Motor neuron (in vitro differentiated cells): ENCODE measurements around the gene TDRD9. TPM values are rescaled to one million over a fixed set of nuclear protein-coding genes. Genes with fewer than 3 reads are reported as not detected.
A peak's percentile ranks its signal among the peaks of the same experiment; 100 is the strongest.

ENCODE experiments used
- ATAC-seq, 8 experiments: fragments of 200-7000 bp; cut with Tn5 transposase; replicated peaks in 6 of 8; 2 replicates each; pipeline ENCODE4 v1.8.0; 2021; ENCODE audit warnings: mild to moderate bottlenecking in 8 of 8, moderate library complexity in 8 of 8
- H3K27ac ChIP-seq, 2 donors: fragments of 250-450 bp; sonication (Bioruptor Pico); 2 replicates each; pipeline ENCODE4 v1.9.0; 2021; ENCODE audit warnings: antibody characterized with exemption in 2 of 2, mild to moderate bottlenecking in 2 of 2, moderate library complexity in 1 of 2
- H3K4me1 ChIP-seq, 2 donors: fragments of 250-450 bp; sonication (Bioruptor Pico); replicated peaks in 1 of 2; 2 replicates each; pipeline ENCODE4 v1.6.1; 2021; ENCODE audit warnings: antibody characterized with exemption in 2 of 2, mild to moderate bottlenecking in 2 of 2, moderate library complexity in 1 of 2
- H3K4me3 ChIP-seq, 5 donors: fragments of 250-450 bp; sonication (Bioruptor Pico); 2 replicates each; pipeline ENCODE4 v1.9.0; 2021; ENCODE audit warnings: antibody characterized with exemption in 5 of 5, mild to moderate bottlenecking in 5 of 5, moderate library complexity in 4 of 5
- WGBS, 10 experiments: fragments of 450-650 bp; shearing (Covaris generic); methylation state at CpG; one replicate each; pipeline ENCODE4 v1.0.0; 2022; 5-methylcytosine and 5-hydroxymethylcytosine counted together
- in situ Hi-C, 9 experiments: fragments of 400-800 bp; cut with MboI; loops; one replicate each; pipeline ENCODE4 v1.15.0; 2021; ENCODE audit warnings: low sequenced_read_pairs in 9 of 9, low pct_unique_long_range_greater_than_20kb in 2 of 9; ENCODE audit not compliant: unreplicated experiment in 9 of 9
- total RNA-seq, 8 experiments: library from RNA; unstranded; fragments of 300-600 nt; gene quantifications; 2 replicates each; pipeline versions ENCODE4 v1.2.3 to v1.2.4, GENCODE V29; 2022

TDRD9 gene
- total RNA-seq, 8 experiments from 2014 or later = 0.33 TPM; not detected in 7

- no peak for ATAC-seq
- Histone ChIP-seq H3K4me3 (no peak overlapping the region), H3K4me1 (no peaks in the 10 kb centered on the region), H3K27ac (no peak overlapping the region)
- in situ Hi-C loops = no loop called here
- WGBS, 10 experiments = 0 to 83% (median 13%) methylated on average over 1 to 5 of the region's 5 CpGs; no CpG with 5 or more reads in 3 of the 10 experiments
These were observed 111.0 kb downstream of the TDRD9 start for GRCh38 chr14:104039214-104039613.

DNA sequence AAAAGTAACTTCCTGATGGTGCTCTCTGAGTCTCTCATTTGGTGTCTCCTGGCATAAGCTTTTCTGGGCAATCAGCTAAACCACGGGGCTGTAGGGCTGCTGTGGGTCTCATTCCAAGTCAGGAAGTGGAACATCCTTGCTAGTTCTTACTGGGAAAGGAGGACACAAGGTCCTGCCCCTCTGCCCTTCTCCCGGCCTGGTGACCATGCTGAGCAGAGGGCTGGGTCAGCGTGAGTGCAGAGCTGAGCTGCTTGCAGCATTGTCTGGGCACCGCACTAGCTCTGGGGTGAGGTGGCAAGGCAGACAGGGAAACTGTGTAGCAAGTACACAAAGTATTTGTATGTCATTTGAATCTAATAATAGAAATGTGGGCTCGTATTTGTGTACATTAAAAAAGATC, 112.3 kb downstream of the TDRD9 start:
- WGBS, 10 experiments = 18 to 100% (median 40%) methylated on average over 1 to 5 of the region's 5 CpGs; no CpG with 5 or more reads in 2 of the 10 experiments
- Histone ChIP-seq H3K4me1 (no peaks in the 10 kb centered on the region), H3K4me3 (no peak overlapping the region), H3K27ac (no peak overlapping the region)
- no peak for ATAC-seq
- in situ Hi-C loops = no loop called here

- in situ Hi-C loops = no loop called here
- no peak overlapping the region for H3K27ac ChIP-seq
- peak in 3 of 8 experiments; percentile 59 to 90 (median 81) for ATAC-seq
- no peaks in the 10 kb centered on the region for H3K4me1 ChIP-seq
- WGBS, 10 experiments = 15 to 100% (median 71%) methylated on average over 1 to 6 of the region's 6 CpGs
- no peak overlapping the region for H3K4me3 ChIP-seq
These were observed 113.3 kb downstream of the TDRD9 start for GRCh38 chr14:104041430-104042104.

DNA sequence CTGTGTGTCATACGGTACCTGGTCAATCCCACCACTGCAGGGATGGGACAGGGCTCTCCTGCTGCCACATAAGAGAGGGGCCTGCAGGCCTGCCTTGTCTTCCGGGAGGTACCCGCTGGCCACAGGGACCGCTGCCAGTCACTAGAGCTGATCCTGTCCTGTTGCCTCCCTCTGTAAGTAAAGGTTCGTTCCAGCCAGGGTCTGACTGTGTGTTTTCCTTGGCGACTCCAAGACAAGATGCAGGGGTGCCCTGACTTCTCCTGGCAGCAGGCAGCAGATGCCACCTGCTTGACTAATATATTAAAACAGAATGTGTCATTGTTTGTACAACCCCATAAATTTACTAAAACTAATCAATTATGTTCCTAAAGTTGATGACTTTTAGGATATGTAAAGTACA, 115.8 kb downstream of the TDRD9 start:
- WGBS, 10 experiments = 73 to 100% (median 85%) methylated on average over 1 to 4 of the region's 6 CpGs; no CpG with 5 or more reads in 4 of the 10 experiments
- Histone ChIP-seq H3K27ac (no peak overlapping the region), H3K4me3 (no peak overlapping the region), H3K4me1 (no peaks in the 10 kb centered on the region)
- ATAC-seq = no peak
- in situ Hi-C loops = no loop called here

- no peaks in the 10 kb centered on the region for H3K4me1 ChIP-seq
- no peak overlapping the region for H3K27ac ChIP-seq
- 60 to 100% (median 90%) methylated on average over 2 to 3 of the region's 3 CpGs; no CpG with 5 or more reads in 1 of the 10 experiments for WGBS, 10 experiments
- H3K4me3 ChIP-seq = no peak overlapping the region
- no peak for ATAC-seq
- in situ Hi-C loops = no loop called here
These were observed 119.5 kb downstream of the TDRD9 start for GRCh38 chr14:104047761-104048160.

- H3K4me1 ChIP-seq = no peaks in the 10 kb centered on the region
- no peak overlapping the region for H3K4me3 ChIP-seq
- 37 to 100% (median 80%) methylated on average over 1 to 2 of the region's 2 CpGs; no CpG with 5 or more reads in 3 of the 10 experiments for WGBS, 10 experiments
- peak in 4 of 8 experiments; percentile 42 to 69 (median 66) for ATAC-seq
- no peak overlapping the region for H3K27ac ChIP-seq
- in situ Hi-C loops = no loop called here
These were observed 120.7 kb downstream of the TDRD9 start for GRCh38 chr14:104048758-104049507.

DNA sequence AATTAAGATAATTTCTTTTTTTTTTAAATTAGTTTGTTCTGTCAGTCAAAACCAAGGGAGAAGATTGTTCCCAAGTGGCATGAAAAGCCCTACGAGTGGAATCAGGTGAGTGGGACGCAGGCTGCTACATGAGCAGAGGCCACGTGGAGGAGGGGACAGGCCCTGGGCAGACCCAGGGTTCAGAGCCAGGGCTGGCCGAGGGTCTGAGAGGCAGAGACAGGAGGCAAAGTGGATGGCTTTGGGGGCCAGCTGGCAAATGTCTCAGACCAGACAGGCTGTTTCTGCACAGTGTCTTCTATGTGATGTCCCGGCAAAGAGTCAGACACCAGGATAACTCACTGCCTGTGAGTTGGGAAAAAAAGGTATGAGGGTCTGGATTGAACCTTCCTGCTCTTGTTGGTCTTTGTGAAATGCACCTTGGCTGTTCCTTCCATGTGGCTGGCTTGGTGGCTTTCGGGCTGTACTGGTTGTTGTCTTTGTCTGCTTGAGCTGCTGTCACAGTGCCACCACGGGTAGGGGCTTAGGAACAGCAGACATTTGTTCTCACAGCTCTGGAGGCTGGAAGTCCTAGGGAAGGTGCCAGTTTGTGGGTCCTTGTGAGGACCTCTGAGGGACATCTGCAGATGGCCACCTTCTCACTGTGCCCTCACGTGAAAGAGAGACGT, 121.5 kb downstream of the TDRD9 start:
- in situ Hi-C loops = no loop called here
- no peak for ATAC-seq
- Histone ChIP-seq H3K4me1 (no peaks in the 10 kb centered on the region), H3K27ac (no peak overlapping the region), H3K4me3 (no peak overlapping the region)
- WGBS, 10 experiments = 0 to 100% (median 60%) methylated on average over 1 to 4 of the region's 9 CpGs; no CpG with 5 or more reads in 3 of the 10 experiments

DNA sequence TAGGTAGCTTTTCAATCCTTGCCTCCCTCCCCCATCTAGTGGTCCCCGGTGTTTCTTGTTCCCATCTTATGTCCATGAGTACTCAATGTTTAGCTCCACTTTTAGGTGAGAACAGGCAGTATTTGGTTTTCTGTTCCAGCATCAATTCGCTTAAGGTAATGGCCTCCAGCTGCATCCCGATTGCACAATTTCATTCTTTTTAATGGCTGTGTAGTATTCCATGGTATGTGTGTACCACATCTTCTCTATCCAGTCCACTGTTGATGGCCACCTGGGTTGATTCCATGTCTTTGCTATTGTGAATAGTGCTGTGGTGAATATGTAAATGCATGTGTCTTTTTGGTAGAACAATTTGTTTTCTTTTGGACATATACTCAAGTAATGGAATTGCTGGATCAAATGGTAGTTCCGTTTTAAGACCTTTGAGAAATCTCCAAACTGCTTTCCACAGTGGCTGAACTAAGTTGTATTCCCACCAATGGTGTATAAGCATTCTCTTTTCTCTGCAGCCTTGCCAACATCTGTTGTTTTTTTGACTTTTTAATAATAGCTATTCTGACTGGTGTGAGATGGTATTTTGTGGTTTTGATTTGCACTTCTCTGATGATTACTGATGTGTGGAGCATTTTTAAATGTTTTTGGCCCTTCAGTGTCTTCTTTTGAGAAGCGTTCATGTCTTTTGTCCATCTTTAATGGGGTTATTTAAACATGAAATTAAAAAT, 123.0 kb downstream of the TDRD9 start:
- WGBS, 10 experiments = 5 to 100% (median 75%) methylated on average over 1 to 5 of the region's 5 CpGs
- no peaks in the 10 kb centered on the region for H3K4me1 ChIP-seq
- no peak overlapping the region for H3K27ac ChIP-seq
- no peak overlapping the region for H3K4me3 ChIP-seq
- no peak for ATAC-seq
- in situ Hi-C loops = no loop called here

DNA sequence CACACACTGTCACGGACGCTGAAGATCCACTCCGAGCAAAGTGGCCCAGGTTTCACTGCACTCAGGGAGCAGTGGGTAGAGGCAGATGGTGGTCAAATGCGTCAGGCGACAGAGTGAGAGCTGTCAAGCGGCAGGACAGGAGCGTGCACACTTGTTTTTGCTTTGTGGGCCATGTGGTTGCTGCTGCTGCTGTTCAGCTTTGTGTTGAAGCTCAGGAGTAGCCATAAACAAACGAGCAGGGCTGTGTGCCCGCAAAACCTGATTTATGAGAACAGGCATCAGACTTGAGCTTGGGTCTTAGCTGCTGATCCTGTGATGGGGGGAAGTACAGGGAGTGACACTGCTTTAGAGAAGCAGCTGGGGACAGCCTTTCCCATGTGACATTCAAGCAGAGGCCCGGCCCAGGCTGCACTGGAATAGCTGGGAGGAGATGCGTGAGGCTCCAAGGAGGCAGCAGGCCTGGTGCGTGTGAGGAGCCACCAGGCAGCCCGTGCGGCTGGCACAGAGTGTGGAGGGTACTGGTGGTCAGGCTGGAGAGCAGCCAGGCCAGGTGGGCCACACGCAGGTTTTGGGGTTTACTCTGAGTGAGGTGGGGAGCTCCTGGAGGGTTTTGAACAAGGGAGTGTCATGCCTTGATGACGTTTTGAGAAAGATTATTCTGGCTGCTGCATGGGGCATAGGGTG, 126.1 kb downstream of the TDRD9 start:
- Histone ChIP-seq H3K27ac (no peak overlapping the region), H3K4me3 (no peak overlapping the region), H3K4me1 (no peaks in the 10 kb centered on the region)
- in situ Hi-C loops = no loop called here
- ATAC-seq = peak in 6 of 8 experiments; percentile 24 to 63 (median 46)
- WGBS, 10 experiments = 2 to 88% (median 78%) methylated on average over 1 to 10 of the region's 16 CpGs; no CpG with 5 or more reads in 4 of the 10 experiments

DNA sequence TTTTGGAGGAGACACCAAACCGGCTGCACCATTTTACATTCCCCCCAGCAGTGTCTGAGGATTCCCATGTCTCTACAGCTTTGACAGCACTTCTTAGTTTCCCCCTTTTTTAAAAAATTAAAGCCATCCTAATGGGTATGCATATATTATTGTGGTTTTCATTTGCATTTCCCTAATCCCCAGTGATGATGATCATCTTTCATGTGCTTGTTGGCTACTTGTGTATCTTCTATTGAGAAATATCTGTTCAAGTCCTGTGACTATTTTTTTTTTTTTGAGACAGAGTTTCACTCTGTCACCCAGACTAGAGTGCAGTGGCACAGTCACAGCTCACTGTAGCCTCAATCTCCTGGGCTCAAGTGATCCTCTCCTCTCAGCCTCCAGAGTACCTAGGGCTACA, 134.0 kb downstream of the TDRD9 start:
- Histone ChIP-seq H3K4me1 (no peaks in the 10 kb centered on the region), H3K27ac (no peak overlapping the region), H3K4me3 (no peak overlapping the region)
- no peak for ATAC-seq
- 0 to 100% (median 50%) methylated on average over 1 of the region's 1 CpG; no CpG with 5 or more reads in 5 of the 10 experiments for WGBS, 10 experiments
- in situ Hi-C loops = no loop called here

DNA sequence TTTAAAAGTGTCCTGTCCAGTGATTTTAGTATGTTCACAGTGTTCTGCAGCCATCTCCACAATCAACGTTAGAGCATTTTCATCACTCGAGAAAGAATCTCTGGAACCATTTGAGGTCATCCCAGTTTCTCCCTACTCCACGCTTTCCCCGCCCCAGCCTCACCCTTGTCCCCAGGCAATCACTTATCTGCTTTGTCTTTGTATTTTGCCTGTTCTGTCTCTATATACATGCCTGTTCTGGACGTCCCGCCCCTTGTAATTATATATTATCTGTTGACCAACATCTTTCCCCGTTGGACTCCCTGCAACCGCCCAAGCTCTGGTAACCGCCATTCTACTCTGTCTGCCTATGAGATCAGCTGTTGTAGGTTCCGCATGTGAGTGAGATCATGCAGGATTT, 135.7 kb downstream of the TDRD9 start:
- ATAC-seq = peak in 1 of 8 experiments; percentile 51

DNA sequence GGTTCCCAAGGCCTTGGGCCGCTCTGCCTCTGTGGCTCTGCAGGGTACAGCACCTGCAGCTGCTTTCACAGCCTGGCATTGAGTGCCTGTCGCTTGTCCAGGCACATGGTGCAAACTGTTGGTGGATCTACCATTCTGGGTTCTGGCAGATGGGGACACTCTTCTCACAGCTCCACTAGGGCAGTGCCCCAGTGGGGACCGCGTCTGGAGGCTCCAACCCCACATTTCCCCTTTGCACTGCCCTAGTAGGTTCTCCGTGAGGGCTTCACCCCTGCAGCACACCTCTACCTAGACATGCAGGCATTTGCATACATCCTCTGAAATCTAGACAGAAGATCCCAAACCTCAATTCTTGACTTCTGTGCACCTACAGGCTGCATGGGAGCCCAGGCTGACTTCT, 138.0 kb downstream of the TDRD9 start:
- H3K27ac ChIP-seq = no peak overlapping the region
- H3K4me1 ChIP-seq = no peaks in the 10 kb centered on the region
- no peak overlapping the region for H3K4me3 ChIP-seq
- WGBS, 10 experiments = 0 to 50% (median 20%) methylated on average over 1 to 2 of the region's 5 CpGs; no CpG with 5 or more reads in 4 of the 10 experiments
- in situ Hi-C loops = no loop called here
- ATAC-seq = no peak

More for the DNA sequence above, 135.7 kb downstream of the TDRD9 start:
- Histone ChIP-seq H3K4me1 (no peaks in the 10 kb centered on the region), H3K27ac (no peak overlapping the region), H3K4me3 (no peak overlapping the region)
- in situ Hi-C loops = no loop called here
- WGBS, 10 experiments = 32 to 87% (median 79%) methylated on average over 6 to 10 of the region's 10 CpGs; no CpG with 5 or more reads in 1 of the 10 experiments
